Body of pancreas (tissue), 4 donors: ENCODE data around the gene SYT2.

Experiments
- CTCF ChIP-seq, 7 experiments: fragments of 450-650 bp in 4 of 7; fragments of 200-600 bp in 3 of 7; sonication (generic) in 3 of 7; IDR thresholded peaks; one replicate each; pipeline ENCODE4 v1.5.1; 2016 to 2019; ENCODE audit warnings: antibody characterized with exemption in 7 of 7
- POLR2A ChIP-seq, 3 donors: fragments of 450-650 bp; IDR thresholded peaks; one replicate each; pipeline ENCODE4 v1.6.1; 2016; ENCODE audit warnings: antibody characterized with exemption in 3 of 3, mild to moderate bottlenecking in 2 of 3

- TF ChIP-seq CTCF (IDR thresholded peaks at IDR 0.05) (no peak), POLR2A (IDR thresholded peaks at IDR 0.05) (no peak)
Measured at GRCh38 chr1:202596638-202597037, 113.6 kb downstream of the SYT2 start.
